ENCODE measurements around the gene EME2.

EME2 gene

DNA sequence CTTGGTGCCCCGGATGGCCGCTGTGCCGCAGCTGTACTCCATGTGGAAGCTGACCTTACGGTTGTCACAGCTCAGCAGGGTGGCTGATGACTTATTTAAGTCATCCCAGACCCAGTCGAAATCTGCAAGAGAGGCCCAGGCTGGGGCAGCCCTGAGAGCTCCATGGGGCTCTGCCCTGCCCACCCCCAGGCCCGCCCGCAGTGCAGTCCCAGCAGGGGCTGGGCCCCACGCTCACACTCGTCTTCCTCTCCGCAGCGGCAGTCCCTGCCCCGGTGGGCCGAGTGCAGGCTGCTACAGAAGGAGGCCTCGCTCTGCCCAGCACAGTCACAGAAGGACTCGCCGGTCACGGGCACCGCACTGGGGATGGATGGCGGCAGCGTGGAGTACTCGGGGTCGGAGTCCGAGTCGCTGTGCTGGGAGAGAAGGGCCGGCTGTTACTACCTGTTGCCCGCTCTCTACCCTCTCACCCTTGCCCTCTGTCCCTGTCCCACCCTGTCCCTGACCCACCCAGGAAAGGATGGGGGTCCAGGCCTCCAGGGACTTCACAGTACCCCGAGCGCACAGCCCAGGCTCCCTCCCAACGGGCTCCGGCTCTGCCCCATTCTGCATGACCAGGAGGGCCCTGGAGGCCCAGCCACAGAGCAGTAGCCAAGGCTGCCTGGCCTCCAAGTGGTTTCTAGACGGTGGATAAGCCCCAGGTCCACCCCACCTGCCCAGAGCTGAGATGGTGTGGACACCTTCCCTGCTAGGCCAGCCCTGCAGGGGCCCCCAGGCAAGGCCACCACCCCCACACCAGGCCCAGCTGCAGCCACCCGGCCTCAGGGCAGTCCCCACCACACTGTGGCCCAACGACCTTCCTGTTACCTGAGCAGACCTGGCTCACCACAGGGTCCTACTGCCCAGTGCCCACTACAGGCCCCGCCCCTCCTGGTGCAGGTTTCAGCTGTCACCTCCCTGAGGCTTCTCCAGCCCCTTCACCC lies 5.9 kb downstream of the EME2 start:
- H3K9me3 ChIP-seq, result no peaks in the 10 kb centered on the region
- intact Hi-C loops (cut with DNase I; ENCODE audit: low total_unique reads), result no loop called here
- H3K27me3 ChIP-seq, result no peaks in the 10 kb centered on the region
- H3K4me1 ChIP-seq, result peaks cover 0 to 57% (median 38%) of the 10 kb centered on the region in 4 donors
- TF ChIP-seq, protein P1, sequence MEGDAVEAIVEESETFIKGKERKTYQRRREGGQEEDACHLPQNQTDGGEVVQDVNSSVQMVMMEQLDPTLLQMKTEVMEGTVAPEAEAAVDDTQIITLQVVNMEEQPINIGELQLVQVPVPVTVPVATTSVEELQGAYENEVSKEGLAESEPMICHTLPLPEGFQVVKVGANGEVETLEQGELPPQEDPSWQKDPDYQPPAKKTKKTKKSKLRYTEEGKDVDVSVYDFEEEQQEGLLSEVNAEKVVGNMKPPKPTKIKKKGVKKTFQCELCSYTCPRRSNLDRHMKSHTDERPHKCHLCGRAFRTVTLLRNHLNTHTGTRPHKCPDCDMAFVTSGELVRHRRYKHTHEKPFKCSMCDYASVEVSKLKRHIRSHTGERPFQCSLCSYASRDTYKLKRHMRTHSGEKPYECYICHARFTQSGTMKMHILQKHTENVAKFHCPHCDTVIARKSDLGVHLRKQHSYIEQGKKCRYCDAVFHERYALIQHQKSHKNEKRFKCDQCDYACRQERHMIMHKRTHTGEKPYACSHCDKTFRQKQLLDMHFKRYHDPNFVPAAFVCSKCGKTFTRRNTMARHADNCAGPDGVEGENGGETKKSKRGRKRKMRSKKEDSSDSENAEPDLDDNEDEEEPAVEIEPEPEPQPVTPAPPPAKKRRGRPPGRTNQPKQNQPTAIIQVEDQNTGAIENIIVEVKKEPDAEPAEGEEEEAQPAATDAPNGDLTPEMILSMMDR (IDR thresholded peaks at IDR 0.05), result no peak
- H3K27ac ChIP-seq, result no peak overlapping the region
- DNase-seq, result no peak
- peaks cover 23 to 64% (median 55%) of the 10 kb centered on the region in 3 donors for H3K36me3 ChIP-seq
- H3K4me3 ChIP-seq, result no peak overlapping the region

DNA sequence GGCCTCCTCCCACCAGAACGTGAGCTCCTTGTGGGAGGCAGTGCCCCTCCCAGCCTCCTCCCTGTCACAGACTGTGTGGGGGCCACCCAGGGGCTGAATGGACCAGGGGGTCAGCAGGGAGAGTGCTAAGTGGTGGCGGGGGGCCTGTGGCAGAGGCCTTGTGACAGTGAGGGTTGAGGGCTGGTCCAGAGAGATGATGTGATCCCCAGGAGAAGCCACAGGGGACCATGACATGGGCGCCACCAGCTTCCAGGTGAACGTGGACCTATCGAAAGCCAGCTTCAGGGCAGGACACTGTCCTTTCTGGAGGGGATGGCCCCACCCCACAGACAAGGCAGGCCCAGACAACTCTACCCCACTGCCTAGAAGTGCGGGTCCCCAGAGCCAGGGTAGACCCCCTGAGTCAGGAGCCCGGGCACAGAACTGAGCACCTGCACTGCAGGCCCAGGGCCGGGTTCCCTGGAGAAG lies 6.7 kb downstream of the EME2 start:
- DNase-seq, result no peak
- Histone ChIP-seq H3K9me3 (no peaks in the 10 kb centered on the region), H3K4me1 (peaks cover 0 to 58% (median 38%) of the 10 kb centered on the region in 4 donors), H3K27me3 (no peaks in the 10 kb centered on the region), H3K27ac (no peak overlapping the region), H3K4me3 (no peak overlapping the region), H3K36me3 (peaks cover 23 to 64% (median 55%) of the 10 kb centered on the region in 3 donors)
- TF ChIP-seq, protein P1 (IDR thresholded peaks at IDR 0.05), result no peak
- intact Hi-C loops (cut with DNase I; ENCODE audit: low total_unique reads), result no loop called here

DNA sequence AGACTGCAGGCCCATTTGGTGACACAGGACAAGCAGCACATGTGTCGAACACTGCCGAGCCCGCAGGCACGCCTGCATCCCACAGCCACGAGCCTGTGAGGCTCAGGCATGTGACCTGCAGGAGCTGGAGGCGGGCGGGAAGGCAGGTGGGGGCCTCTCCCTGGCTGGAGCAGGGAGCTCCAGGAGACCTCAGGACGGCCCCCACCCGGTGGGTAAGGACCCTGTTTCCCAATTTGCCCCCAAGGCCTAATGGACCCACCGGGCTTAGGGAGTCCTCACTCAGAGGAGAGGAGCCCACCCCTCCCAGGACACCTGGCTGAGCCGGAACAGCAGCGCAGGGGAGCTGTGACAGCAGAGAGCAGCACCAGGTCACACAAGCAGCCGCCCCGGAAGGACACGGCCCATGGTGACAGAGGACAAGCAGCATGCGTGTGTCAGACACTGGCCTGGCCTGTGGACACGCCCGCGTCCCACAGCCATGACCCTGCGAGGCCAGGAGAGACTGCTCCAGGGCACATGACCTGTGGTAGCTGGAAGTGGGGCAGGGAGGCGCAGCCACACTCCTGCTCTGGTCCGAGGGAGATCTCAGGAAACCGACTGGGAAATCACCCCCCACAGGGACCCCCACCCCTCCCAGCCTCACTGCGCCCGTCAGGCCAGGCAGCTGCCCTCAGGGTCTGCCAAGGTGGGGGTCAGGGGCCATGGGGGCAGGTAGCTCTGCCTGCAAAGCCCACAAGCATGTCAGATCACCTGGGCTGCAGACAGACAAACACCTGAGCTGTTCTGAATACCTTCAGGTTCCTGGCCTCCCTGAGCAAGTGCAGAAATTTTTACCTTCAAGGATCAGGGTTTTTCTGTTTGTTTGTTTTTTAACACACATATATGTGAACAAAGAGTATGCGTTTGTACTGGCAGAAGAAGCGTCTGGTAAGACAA lies 7.4 kb downstream of the EME2 start:
- H3K36me3 ChIP-seq, result peaks cover 23 to 61% (median 55%) of the 10 kb centered on the region in 3 donors
- peaks cover 0 to 58% (median 35%) of the 10 kb centered on the region in 4 donors for H3K4me1 ChIP-seq
- TF ChIP-seq, protein P1 (IDR thresholded peaks at IDR 0.05), result no peak
- no peaks in the 10 kb centered on the region for H3K9me3 ChIP-seq
- H3K27me3 ChIP-seq, result no peaks in the 10 kb centered on the region
- peak overlapping the region in 1 of 2 donors; percentile 6 for H3K27ac ChIP-seq
- intact Hi-C loops (cut with DNase I; ENCODE audit: low total_unique reads), result loop anchor here (5.0 kb wide), 1 partner anchor 47 kb away; the partner anchor contains the start of genes FAHD1 and HAGH
- H3K4me3 ChIP-seq, result no peak overlapping the region
- DNase-seq, result no peak

DNA sequence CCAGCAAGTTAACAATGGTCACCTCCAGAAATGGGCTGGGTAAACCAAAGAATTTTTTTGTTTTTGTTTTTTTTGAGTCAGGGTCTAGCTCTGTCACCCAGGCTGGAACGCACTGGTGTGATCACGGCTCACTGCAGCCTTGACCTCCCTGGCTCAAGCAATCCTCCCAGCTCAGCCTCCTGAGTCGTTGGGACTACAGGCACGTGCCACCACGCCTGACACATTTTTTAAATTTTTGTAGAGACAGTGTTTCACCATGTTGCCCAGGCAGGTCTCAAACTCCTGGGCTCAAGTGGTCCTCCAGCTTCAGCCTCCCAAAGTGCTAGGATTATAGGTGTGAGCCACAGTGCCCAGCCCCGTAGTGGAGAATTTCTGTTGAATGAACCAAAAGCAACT lies 8.1 kb downstream of the EME2 start:
- no peaks in the 10 kb centered on the region for H3K9me3 ChIP-seq
- peak overlapping the region in 1 of 2 donors; percentile 74 for H3K4me3 ChIP-seq
- DNase-seq, result no peak
- intact Hi-C loops (cut with DNase I; ENCODE audit: low total_unique reads), result loop anchor here (5.0 kb wide), 1 partner anchor 47 kb away; the partner anchor contains the start of genes FAHD1 and HAGH
- peaks cover 23 to 61% (median 48%) of the 10 kb centered on the region in 3 donors for H3K36me3 ChIP-seq
- peak overlapping the region in 1 of 2 donors; percentile 70 for H3K27ac ChIP-seq
- TF ChIP-seq, protein P1 (IDR thresholded peaks at IDR 0.05), result no peak
- peaks cover 0 to 58% (median 38%) of the 10 kb centered on the region in 4 donors for H3K4me1 ChIP-seq
- no peaks in the 10 kb centered on the region for H3K27me3 ChIP-seq

DNA sequence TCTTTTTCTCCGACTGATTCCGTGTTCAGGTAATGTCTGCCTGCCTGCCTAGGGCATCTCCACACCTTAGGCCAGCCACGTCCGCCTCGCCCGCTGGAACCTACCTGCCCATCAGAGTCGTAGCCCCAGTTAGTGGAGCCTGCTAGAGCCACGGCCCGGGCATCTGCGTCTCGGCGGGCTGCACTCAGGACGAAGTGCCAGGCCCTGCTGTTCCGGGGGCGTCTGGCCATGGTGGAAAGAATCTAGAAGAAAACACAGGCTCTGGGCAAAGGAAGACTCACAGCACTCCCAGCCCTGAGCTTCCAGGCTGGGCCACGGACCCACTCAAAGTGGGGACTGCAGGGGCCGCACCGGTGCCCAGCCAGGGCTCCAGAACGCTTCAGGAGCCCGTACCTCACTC lies 8.6 kb downstream of the EME2 start:
- H3K4me3 ChIP-seq, result peak overlapping the region; percentile 74 to 94
- H3K27ac ChIP-seq, result peak overlapping the region; percentile 70 to 78
- H3K27me3 ChIP-seq, result no peaks in the 10 kb centered on the region
- H3K9me3 ChIP-seq, result no peaks in the 10 kb centered on the region
- TF ChIP-seq, protein P1 (IDR thresholded peaks at IDR 0.05), result no peak
- peaks cover 0 to 63% (median 40%) of the 10 kb centered on the region in 4 donors for H3K4me1 ChIP-seq
- intact Hi-C loops (cut with DNase I; ENCODE audit: low total_unique reads), result loop anchor here (5.0 kb wide), 1 partner anchor 46 kb away; the partner anchor contains the start of genes FAHD1 and HAGH
- DNase-seq, result no peak
- H3K36me3 ChIP-seq, result peaks cover 19 to 61% (median 43%) of the 10 kb centered on the region in 3 donors

Data from tibial artery (tissue), 4 donors.